ENCODE data around the gene MPST.

The MPST gene

DNA sequence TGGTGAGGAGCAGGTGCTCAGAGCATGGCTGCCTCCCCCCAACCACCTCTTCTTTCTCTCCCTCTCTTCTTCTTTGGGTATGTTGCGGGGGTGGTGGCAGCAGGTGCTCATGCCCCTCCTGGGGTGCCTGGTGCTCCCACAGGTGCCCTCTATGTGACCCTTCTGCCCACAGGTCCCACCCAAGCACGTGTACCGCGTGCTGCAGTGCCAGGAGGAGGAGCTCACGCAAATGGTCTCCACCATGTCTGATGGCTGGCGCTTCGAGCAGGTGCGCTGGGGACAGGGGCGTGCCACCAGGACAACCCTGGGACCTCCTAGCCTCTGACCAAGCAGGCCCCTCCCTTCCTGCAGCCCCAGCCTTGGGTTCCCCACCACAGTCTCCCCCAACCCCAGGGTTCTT is 37.7 kb downstream of the MPST start:
- Histone ChIP-seq H3K27me3 (replicated peaks) (no peaks in the 10 kb centered on the region), H3K4me3 (ENCODE audit: low read depth, low read length) (no peak overlapping the region), H3K27ac (no peak overlapping the region), H3K36me3 (replicated peaks) (peaks cover 13% of the 10 kb centered on the region)
- in situ Hi-C loops (cut with HindIII; ENCODE audit: low pct_ligation_motif_present, low sequenced_read_pairs), result no loop called here
- no peak for DNase-seq
- TF ChIP-seq, protein P1, sequence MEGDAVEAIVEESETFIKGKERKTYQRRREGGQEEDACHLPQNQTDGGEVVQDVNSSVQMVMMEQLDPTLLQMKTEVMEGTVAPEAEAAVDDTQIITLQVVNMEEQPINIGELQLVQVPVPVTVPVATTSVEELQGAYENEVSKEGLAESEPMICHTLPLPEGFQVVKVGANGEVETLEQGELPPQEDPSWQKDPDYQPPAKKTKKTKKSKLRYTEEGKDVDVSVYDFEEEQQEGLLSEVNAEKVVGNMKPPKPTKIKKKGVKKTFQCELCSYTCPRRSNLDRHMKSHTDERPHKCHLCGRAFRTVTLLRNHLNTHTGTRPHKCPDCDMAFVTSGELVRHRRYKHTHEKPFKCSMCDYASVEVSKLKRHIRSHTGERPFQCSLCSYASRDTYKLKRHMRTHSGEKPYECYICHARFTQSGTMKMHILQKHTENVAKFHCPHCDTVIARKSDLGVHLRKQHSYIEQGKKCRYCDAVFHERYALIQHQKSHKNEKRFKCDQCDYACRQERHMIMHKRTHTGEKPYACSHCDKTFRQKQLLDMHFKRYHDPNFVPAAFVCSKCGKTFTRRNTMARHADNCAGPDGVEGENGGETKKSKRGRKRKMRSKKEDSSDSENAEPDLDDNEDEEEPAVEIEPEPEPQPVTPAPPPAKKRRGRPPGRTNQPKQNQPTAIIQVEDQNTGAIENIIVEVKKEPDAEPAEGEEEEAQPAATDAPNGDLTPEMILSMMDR (IDR thresholded peaks at IDR 0.05; ENCODE audit: low read depth, low read length, missing control alignments), result no peak

DNA sequence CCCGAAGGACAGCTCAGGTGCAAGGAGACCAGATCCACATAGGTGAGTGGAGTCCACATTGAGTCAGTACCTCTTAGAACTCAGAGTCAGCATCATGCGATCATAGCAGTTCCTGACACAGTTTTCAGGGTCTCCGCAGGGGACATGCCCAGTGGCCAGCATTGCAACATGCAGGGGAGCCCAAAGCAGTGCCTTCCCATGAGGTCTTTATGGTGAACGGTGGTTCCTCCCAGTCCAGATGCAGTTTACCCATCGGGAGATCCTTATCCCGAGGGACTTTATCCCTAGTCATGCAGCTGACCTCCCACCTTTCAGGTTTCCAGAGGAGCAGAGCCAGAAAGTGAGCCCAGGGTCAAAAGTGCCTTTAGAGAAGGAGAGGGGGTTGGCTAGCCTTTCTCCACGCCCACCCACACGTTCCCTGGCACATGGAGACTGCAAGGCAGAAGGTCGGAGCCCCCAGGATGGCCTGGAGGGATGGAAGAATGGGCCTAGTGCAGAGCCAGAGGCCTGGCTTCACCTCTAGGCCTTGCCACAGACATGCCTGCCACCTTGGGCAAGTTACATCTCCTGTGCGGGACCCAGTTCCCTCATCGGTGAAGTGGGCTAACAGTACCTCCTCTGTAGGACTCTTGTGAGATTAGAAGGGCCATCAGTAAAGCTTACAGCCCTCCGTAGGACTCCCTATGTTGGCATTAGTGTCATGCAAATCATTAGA is 38.4 kb downstream of the MPST start:
- no peak overlapping the region for H3K4me3 ChIP-seq (ENCODE audit: low read depth, low read length)
- in situ Hi-C loops (cut with HindIII; ENCODE audit: low pct_ligation_motif_present, low sequenced_read_pairs), result no loop called here
- TF ChIP-seq, protein P1 (IDR thresholded peaks at IDR 0.05; ENCODE audit: low read depth, low read length, missing control alignments), result no peak
- H3K27me3 ChIP-seq (replicated peaks), result no peaks in the 10 kb centered on the region
- H3K36me3 ChIP-seq (replicated peaks), result peaks cover 13% of the 10 kb centered on the region
- H3K27ac ChIP-seq, result no peak overlapping the region
- DNase-seq, result no peak

DNA sequence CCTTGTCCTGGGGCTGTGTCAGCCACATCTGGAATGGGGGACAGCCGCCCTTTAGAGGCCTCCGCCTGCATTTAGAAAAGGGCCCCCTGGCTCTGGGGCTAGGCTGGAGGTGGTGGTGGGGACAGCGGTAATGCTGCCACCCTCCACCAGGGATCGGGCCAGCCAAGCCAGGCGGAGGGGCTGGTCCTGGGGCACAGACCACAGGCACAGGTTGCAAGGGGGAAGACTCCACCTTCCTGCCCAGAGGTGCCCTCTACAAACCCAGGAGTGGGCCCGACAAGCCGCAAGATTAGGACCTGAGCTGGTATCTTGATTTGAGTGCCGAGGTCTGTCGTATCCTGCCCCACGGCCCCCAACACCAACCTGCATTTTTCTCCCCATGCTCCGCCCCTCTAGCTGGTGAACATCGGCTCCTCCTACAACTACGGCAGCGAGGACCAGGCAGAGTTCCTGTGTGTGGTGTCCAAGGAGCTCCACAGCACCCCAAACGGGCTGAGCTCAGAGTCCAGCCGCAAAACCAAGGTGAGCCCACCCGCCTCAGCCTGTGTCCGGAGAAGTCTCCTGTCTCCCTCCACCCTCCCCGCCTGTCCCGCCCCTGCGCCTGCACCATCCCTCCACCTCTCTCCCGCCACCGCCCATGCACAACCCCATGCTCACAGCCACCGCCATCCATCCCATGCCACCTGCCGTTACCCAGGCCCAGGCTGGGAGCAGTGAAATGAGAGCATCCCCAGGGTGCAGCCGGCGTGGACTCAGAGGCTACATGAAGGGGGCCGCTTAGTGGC is 39.6 kb downstream of the MPST start:
- H3K4me3 ChIP-seq (ENCODE audit: low read depth, low read length), result no peak overlapping the region
- H3K27ac ChIP-seq, result no peak overlapping the region
- H3K27me3 ChIP-seq (replicated peaks), result no peaks in the 10 kb centered on the region
- in situ Hi-C loops (cut with HindIII; ENCODE audit: low pct_ligation_motif_present, low sequenced_read_pairs), result no loop called here
- TF ChIP-seq, protein P1 (IDR thresholded peaks at IDR 0.05; ENCODE audit: low read depth, low read length, missing control alignments), result no peak
- peaks cover 13% of the 10 kb centered on the region for H3K36me3 ChIP-seq (replicated peaks)
- no peak for DNase-seq

DNA sequence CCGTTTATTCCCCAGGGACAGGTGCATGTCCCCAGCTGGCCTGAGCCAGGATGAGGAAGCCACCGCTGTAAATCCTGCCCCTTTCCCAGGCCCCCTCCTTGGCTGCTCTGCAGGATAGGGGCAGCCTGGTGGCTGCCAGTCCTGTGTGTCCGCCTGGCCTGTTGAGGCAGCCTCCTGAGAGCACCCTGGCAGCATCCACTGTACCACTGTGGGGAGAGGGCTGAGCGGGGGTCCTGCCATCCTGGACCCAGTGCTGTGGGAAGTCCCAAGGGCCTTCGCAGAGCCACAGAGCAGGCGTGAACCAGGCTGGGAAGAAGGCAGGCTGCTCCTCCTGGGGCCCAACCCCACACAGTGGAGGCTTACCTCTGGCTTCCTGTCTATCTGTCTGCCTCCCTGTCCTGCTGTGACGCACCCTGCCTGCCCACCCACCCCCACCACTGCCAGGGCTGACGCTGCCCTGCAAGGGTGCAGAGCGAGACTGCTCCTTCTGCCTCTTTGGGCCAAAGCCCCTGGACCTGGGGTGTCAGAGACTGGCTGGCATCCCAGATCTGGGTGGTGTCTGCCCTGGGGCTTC is 40.4 kb downstream of the MPST start:
- Histone ChIP-seq H3K27ac (no peak overlapping the region), H3K36me3 (replicated peaks) (peaks cover 13% of the 10 kb centered on the region), H3K27me3 (replicated peaks) (no peaks in the 10 kb centered on the region), H3K4me3 (ENCODE audit: low read depth, low read length) (no peak overlapping the region)
- no peak for DNase-seq
- in situ Hi-C loops (cut with HindIII; ENCODE audit: low pct_ligation_motif_present, low sequenced_read_pairs), result no loop called here
- TF ChIP-seq, protein P1 (IDR thresholded peaks at IDR 0.05; ENCODE audit: low read depth, low read length, missing control alignments), result no peak

DNA sequence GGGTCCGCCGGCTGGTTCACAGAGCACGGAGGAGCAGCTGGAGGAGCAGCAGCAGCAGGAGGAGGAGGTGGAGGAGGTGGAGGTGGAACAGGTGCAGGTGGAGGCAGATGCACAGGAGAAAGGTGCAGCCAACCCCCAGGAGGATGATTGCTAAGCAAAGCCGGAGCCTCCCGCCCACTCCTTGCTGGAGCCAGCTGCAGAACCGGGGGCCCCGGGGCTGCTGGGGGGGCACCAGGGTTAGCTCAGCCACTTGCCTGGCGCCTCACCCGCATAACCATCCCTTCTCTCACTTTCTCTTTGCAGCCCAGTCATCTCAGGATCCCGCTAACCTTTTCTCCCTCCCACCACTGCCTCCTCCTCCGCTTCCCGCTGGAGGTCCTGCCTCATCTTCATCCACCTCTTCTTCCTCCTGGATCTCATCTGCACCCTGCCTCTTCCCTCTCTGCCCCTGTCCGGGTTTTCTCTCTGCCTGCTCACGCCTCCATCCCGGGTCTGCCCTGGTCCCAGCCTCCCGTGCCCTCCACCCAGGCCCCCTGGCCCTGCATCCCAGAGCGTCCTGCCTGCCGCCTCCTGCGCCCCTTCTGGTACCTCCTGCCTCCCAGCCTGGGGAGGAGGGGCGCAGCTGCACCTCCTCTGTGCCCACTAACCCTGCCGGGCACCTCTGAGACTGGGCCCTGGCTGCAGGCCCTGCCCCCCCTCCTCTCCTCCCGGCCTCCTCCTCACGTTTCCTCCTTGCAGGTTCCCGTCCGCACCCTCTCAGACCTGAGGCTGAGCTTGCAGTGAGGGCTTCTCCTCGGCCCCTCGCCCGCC is 41.5 kb downstream of the MPST start:
- Histone ChIP-seq H3K27ac (no peak overlapping the region), H3K4me3 (ENCODE audit: low read depth, low read length) (no peak overlapping the region), H3K36me3 (replicated peaks) (peaks cover 13% of the 10 kb centered on the region), H3K27me3 (replicated peaks) (no peaks in the 10 kb centered on the region)
- no peak for DNase-seq
- in situ Hi-C loops (cut with HindIII; ENCODE audit: low pct_ligation_motif_present, low sequenced_read_pairs), result no loop called here
- TF ChIP-seq, protein P1 (IDR thresholded peaks at IDR 0.05; ENCODE audit: low read depth, low read length, missing control alignments), result no peak
